Keratinocyte (primary cell): Measurements from ENCODE around the gene PWWP2A. TPM values are rescaled to one million over a fixed set of nuclear protein-coding genes. Genes with fewer than 3 reads are reported as not detected.

Experiments
- DNase-seq: peaks from one replicate; pipeline ENCODE4 v3.0.0-alpha.2; 2011; ENCODE audit warnings: low read depth, missing footprints, low spot score
- FAIRE-seq: peaks from 2 replicates; lab custom pipeline; 2011; peaks lifted over from hg19 to GRCh38; lab: Jason Lieb, UNC
- H2AFZ ChIP-seq: 2 replicates; pipeline ENCODE4 v1.6.0; 2012; ENCODE audit warnings: low read length, control low read depth, inconsistent platforms; ENCODE audit not compliant: control insufficient read depth
- H3K27ac ChIP-seq: 2 replicates; pipeline ENCODE4 v1.5.1; 2011; ENCODE audit warnings: low read length; ENCODE audit not compliant: control insufficient read depth, insufficient read depth
- H3K27me3 ChIP-seq: 3 replicates; pipeline ENCODE4 v1.6.0; 2011; ENCODE audit warnings: low read length; ENCODE audit not compliant: control insufficient read depth, insufficient read depth; ENCODE audit errors: extremely low read depth
- H3K36me3 ChIP-seq, 2 experiments: 2 replicates in 1 of 2; 3 replicates in 1 of 2; pipeline ENCODE4 v1.5.1; 2011; ENCODE audit warnings: low read length in 2 of 2, mild to moderate bottlenecking in 1 of 2; ENCODE audit not compliant: control insufficient read depth in 2 of 2, insufficient read depth in 2 of 2; ENCODE audit errors: extremely low read depth in 1 of 2
- H3K4me1 ChIP-seq: 3 replicates; pipeline ENCODE4 v1.5.1; 2011; ENCODE audit warnings: low read length; ENCODE audit not compliant: control insufficient read depth, insufficient read depth; ENCODE audit errors: extremely low read depth
- H3K4me2 ChIP-seq: 3 replicates; pipeline ENCODE4 v1.6.0; 2011; ENCODE audit warnings: low read depth, low read length; ENCODE audit not compliant: control insufficient read depth, insufficient read depth; ENCODE audit errors: extremely low read depth
- H3K4me3 ChIP-seq, 3 experiments: fragments of 200-600 bp in 1 of 3; sonication (generic) in 1 of 3; 2 replicates in 2 of 3; 3 replicates in 1 of 3; pipeline ENCODE4 v1.5.1; 2011 to 2016; ENCODE audit warnings: low read length in 3 of 3, mild to moderate bottlenecking in 3 of 3, control low read depth in 2 of 3, inconsistent platforms in 1 of 3, low read depth in 1 of 3, mixed read lengths in 1 of 3, mixed run types in 1 of 3, moderate library complexity in 1 of 3; ENCODE audit not compliant: control insufficient read depth in 2 of 3, insufficient read depth in 2 of 3; ENCODE audit errors: extremely low read depth in 1 of 3
- H3K79me2 ChIP-seq: 2 replicates; pipeline ENCODE4 v1.6.0; 2012; ENCODE audit warnings: low read length; ENCODE audit not compliant: control insufficient read depth, insufficient read depth
- H3K9ac ChIP-seq: 3 replicates; pipeline ENCODE4 v1.6.0; 2011; ENCODE audit warnings: low read length; ENCODE audit not compliant: control insufficient read depth, insufficient read depth; ENCODE audit errors: extremely low read depth
- H3K9me1 ChIP-seq: 3 replicates; pipeline ENCODE4 v1.6.0; 2011; ENCODE audit warnings: low read length; ENCODE audit not compliant: control insufficient read depth, insufficient read depth; ENCODE audit errors: extremely low read depth
- H3K9me3 ChIP-seq: 2 replicates; pipeline ENCODE4 v1.5.1; 2012; ENCODE audit warnings: low read depth, low read length; ENCODE audit not compliant: control insufficient read depth
- H4K20me1 ChIP-seq: 3 replicates; pipeline ENCODE4 v1.6.0; 2011; ENCODE audit warnings: low read length; ENCODE audit not compliant: control insufficient read depth, insufficient read depth; ENCODE audit errors: extremely low read depth
- CTCF ChIP-seq, 3 experiments: IDR thresholded peaks in 1 of 3; conservative IDR thresholded peaks in 1 of 3; optimal IDR thresholded peaks in 1 of 3; 2 replicates in 2 of 3; 3 replicates in 1 of 3; pipeline versions ENCODE3 to v1.5.1; 2011; ENCODE audit warnings: low read length in 3 of 3, mild to moderate bottlenecking in 3 of 3, moderate library complexity in 2 of 3, control low read depth in 1 of 3, inconsistent platforms in 1 of 3; ENCODE audit not compliant: insufficient read depth in 2 of 3; ENCODE audit errors: extremely low read depth in 1 of 3
- EZH2 ChIP-seq: IDR thresholded peaks from one replicate; pipeline ENCODE4 v1.6.1; 2012; ENCODE audit warnings: inconsistent platforms, mild to moderate bottlenecking, low read length, moderate library complexity
- dilution Hi-C: fragments of 300-500 bp; cut with MboI; formaldehyde crosslinking; loops from one replicate; pipeline ENCODE4 v1.7.0; 2020; ENCODE audit warnings: low sequenced_read_pairs; ENCODE audit not compliant: extremely low pct_ligation_motif_present
- polyA plus RNA-seq, 5 experiments: library from polyadenylated mRNA; depleted of rRNA in 3 of 5; stranded (reverse) in 3 of 5; stranded (forward) in 1 of 5; unstranded in 1 of 5; fragments of >200 nt; gene quantifications; 1 replicate in 1 of 5; 2 replicates in 3 of 5; 3 replicates in 1 of 5; pipeline versions ENCODE4 v1.2.1 to v1.2.3, GENCODE V29; 2011 to 2012; ENCODE audit warnings: missing spikeins in 2 of 5, low read depth in 1 of 5, low replicate concordance in 1 of 5

Gene PWWP2A
- polyA plus RNA-seq, 1 donor (not counting 4 experiments of a cell fraction or from before 2014, with no cell fraction given): 13.1 TPM

- Histone ChIP-seq H3K79me2 (no peaks in the 10 kb centered on the region), H4K20me1 (no peaks in the 10 kb centered on the region), H2AFZ (no peak overlapping the region), H3K9me1 (peaks cover 2% of the 10 kb centered on the region), H3K36me3 (peaks cover 2 to 10% of the 10 kb centered on the region in 2 experiments), H3K9me3 (no peaks in the 10 kb centered on the region), H3K9ac (no peak overlapping the region), H3K27ac (no peak overlapping the region), H3K27me3 (no peaks in the 10 kb centered on the region), H3K4me1 (no peaks in the 10 kb centered on the region), H3K4me3 (no peak overlapping the region), H3K4me2 (no peak overlapping the region)
- no peak for FAIRE-seq
- no peak for DNase-seq
- dilution Hi-C loops: no loop called here
- TF ChIP-seq EZH2 (no peak), CTCF (optimal IDR thresholded peaks at IDR 0.05 in 1 of 3, IDR thresholded peaks at IDR 0.05 in 1 of 3, conservative IDR thresholded peaks at IDR 0.05 in 1 of 3; ENCODE audit: extremely low read depth in 1 of 3, insufficient read depth in 2 of 3, low read length in 3 of 3) (no peak)
Measured at GRCh38 chr5:160057256-160057655, 62.0 kb downstream of the PWWP2A start.

- H3K36me3 ChIP-seq: peaks cover 2 to 12% of the 10 kb centered on the region in 2 experiments
Measured at GRCh38 chr5:160054831-160055230, 64.4 kb downstream of the PWWP2A start.

More at GRCh38 chr5:160054831-160055230, 64.4 kb downstream of the PWWP2A start:
- H4K20me1 ChIP-seq: no peaks in the 10 kb centered on the region
- no peaks in the 10 kb centered on the region for H3K27me3 ChIP-seq
- dilution Hi-C loops: no loop called here
- FAIRE-seq (no peak), DNase-seq (no peak)
- H3K27ac ChIP-seq: no peak overlapping the region
- no peak for TF ChIP-seq EZH2
- TF ChIP-seq CTCF (optimal IDR thresholded peaks at IDR 0.05 in 1 of 3, IDR thresholded peaks at IDR 0.05 in 1 of 3, conservative IDR thresholded peaks at IDR 0.05 in 1 of 3; ENCODE audit: extremely low read depth in 1 of 3, insufficient read depth in 2 of 3, low read length in 3 of 3): no peak
- H3K9me1 ChIP-seq: peaks cover 2% of the 10 kb centered on the region
- no peaks in the 10 kb centered on the region for H3K4me1 ChIP-seq
- H3K9ac ChIP-seq: no peak overlapping the region
- H3K4me2 ChIP-seq: no peak overlapping the region
- no peaks in the 10 kb centered on the region for H3K79me2 ChIP-seq
- no peak overlapping the region for H2AFZ ChIP-seq
- H3K9me3 ChIP-seq: no peaks in the 10 kb centered on the region
- H3K4me3 ChIP-seq: no peak overlapping the region
